Embryonic facial prominence (tissue), 1 donor: ENCODE data around the gene KRTAP12-1.
"Not testable (repeated sequence)": the region's sequence is repeated elsewhere in the genome, so short reads cannot be mapped to it uniquely, and the experiment has no call there.

ENCODE experiments used
- DNase-seq: peaks from one replicate; pipeline ENCODE4 v3.0.0-alpha.2; 2016; ENCODE audit errors: extremely low spot score

KRTAP12-1 gene

DNA sequence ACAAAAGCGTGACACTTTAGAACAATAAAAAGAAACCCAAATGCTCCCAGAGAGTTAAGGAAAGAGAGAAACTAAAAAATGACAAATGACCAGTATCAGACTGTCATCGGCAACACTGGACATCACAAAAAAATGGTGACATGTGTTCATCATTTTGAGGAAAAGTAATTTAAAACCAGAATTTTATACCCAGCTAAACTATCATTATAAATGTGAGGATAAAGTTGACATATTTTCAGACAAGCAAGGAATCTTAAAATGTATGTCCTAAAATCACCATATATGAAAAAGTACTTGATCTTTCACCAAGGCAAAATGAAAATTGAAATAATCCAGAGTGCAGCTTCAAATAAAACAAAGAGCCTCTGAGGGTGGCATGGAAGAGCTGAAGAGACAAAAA is 37.1 kb downstream of the KRTAP12-1 start:
- DNase-seq: no peak

DNA sequence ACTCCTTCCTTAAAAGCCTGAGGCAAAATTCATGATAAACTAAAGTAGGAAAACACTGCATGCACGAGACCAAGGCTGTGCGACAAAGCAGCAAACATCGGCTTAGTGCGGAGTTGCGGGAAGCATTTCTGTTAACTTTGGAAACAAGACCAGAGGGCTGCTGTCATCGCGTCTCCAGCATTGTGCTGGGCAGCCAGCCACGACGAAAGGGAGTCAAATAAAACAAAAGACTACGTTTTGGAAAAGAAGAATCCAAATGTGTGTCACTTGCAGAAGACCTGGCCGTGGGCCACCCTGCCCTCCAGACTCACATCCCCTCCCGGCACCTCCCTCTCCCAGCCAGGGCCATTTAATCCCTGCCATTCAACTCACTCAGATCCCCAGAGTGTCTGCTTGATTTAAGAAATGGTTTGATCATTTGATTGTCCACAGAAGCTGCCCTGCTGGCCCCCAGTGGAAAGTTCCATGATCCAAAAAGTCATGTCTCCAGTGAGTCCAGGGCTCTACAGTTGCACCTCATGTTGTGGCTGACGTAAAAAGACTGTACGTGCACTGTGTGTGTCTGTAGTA is 38.1 kb downstream of the KRTAP12-1 start:
- DNase-seq: no peak

DNA sequence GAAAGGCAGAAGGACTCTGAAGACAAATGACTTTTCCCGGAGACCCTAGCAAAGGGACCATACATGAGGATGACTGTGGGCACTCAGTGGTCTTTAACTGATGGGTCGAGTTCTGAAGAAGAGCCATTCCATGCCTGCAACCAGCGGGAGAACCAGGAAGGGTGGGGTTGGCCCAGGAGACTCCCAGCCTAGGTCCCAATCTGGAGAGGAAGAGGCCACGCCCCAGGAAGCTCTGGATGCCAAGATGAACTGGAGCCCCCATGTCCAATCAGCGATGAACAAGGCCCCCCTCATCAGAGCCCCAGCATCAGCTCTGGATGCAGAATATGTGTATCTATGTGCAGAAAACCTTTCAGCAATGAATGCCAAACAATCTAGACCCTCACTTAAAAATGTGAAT is 41.2 kb downstream of the KRTAP12-1 start:
- no peak for DNase-seq

DNA sequence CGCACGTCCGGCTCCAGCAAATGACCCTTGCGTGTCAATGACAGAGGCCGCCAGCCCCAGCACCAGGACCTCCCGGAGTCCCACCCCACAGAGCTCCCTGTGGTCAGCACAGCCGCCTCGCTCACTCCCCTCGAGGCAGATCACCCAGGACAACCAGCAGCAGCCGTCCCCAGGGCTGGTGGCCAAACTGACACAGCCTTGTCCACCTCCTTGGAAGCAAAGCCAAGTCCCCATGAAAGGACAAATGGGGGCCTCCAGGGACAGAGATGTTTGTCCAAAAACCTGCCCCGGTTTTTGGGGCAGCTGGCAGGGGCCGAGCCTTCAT is 42.7 kb downstream of the KRTAP12-1 start:
- DNase-seq: no peak

DNA sequence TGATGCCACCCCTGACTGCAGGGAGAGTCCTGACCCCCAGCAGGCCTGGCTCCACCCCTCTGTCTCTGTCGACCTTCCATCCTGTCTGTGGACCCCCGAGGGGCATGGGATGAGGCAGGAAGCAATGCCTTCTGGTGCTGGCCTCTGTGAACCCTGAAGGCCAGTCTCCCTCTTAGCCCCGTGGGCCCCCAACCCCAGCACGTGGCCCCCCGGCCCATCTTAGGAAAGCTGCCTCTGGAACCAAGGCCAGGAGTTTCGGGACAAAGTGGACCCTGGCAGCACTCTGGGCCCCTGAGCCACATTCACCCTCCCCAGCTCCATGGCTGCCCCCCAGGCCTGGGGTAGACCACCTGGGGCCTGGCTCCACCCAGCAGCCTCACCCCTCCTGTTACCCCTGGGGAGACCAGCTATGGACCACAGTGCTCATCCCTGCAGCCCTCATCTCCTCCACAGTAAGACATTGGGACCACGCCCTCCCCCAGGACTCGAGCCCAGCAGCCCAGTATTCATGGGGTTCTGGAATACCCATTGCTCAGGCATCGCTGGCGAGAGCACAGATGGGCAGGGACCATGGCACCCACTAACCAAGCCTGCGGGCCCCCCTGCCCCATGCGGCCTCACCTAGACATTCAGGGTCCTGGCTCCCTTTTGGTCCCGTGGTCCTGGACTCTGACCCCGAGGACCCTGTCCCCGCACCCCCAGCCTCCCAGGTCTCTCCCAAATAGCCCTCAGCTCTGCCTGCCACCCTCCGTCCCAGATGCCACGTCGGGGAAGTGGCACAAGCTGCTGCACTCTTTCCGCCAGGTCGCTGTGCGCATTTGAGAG is 43.2 kb downstream of the KRTAP12-1 start:
- not testable (repeated sequence) for DNase-seq

DNA sequence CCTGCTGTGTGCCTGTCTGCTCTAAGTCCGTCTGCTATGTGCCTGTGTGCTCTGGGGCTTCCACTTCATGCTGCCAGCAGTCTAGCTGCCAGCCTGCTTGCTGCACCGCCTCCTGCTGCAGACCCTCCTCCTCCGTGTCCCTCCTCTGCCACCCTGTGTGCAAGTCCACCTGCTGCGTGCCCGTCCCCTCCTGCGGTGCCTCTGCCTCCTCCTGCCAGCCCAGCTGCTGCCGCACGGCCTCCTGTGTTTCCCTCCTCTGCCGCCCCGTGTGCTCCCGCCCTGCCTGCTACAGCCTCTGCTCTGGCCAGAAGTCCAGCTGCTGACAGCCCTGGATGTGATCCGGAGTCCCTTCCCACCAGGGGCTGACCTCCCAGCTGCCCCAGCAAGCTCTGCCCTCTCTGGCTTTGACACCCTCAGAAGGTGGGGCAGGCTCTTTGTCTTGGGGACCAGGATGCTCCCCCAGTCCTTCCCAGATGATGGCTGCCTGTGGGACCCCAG is 44.1 kb downstream of the KRTAP12-1 start:
- DNase-seq: not testable (repeated sequence)

DNA sequence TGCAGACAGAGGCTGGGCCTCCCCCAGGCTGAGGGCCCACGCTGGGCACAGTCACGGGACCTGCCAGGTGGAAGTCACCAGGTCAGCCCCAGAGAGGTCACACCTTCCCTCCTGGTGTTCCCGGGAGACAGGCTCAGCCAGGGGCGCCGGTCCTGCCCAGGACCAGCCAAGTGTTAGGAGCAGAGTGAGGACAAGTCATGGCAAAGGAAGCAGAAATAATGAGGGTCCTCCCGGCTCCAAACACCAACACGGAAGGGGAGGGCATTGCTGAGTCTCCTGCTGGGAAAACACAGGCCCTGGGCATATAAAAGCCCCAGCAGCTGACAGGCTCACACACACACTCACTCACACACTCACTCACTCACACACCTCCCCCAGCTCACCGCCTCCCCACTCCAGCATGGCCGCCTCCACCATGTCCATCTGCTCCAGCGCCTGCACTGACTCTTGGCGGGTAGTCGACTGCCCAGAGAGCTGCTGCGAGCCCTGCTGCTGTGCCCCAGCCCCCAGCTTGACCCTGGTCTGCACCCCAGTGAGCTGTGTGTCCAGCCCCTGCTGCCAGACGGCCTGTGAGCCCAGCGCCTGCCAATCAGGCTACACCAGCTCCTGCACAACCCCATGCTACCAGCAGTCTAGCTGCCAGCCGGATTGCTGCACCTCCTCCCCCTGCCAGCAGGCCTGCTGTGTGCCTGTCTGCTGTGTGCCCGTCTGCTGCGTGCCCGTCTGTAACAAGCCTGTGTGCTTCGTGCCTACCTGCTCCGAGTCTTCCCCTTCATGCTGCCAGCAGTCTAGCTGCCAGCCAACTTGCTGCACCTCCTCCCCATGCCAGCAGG is 44.7 kb downstream of the KRTAP12-1 start, which contains the start of gene KRTAP10-10:
TSS of gene KRTAP10-10 (plus strand) at position 339 of the 833 bp plus-strand sequence. CDS start at position 401, 62 bp downstream.
- no peak for DNase-seq

DNA sequence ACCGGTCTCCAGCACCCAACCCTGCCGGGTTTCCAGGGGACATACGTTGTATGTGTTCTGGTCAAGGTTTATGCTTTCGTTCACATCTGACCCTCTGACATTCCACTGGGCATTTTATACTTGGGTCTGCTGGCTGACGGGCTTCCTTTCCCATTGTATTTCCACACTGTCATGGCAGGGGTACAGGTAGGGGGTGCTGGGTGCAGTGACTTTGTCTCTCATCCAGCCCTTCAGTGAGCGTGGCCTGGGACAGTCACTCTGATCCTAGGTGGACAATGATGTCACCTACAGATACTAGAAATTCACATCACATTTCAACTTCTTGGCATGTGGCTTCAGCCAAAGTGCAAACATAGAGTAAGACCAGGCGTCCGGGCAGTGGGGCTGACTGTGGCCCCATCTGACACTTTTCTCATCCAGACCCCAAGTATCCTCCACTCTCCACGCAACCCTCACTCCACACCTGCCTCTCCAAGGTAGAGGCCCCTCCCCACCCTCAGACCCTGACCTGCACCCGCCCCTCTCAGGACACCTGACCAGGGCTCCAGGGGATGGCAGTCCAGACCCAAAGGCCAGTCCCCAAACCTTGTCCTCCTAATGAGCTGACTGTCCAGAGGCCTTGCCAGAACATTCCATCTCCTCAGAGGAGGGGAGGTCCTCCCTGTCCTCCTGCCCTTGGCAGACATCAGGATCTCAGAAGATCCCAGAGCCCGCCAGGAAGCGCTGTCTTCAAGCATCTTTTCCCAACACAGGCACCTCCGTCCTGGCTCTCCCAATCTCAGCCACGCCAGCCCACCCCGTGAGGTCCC is 45.5 kb downstream of the KRTAP12-1 start:
- no peak for DNase-seq

DNA sequence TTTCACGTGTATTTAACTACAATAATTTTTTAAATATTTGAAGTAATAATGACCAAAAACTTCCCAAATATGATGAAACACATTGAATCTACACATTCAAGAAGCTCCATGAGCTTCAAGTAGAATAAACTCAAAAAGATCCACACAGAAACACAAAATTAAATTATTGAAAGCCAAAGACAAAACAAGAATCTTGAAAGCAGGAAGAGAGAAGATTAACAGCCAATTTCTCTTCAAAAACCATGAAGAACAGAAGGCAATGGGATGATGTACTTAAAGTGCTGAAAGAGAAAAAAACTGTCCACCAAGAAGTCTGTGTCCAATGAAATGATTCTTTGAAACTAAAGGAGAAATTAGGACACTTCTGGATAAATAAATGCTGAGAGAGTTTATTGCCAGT is 49.9 kb downstream of the KRTAP12-1 start:
- no peak for DNase-seq
